Omental fat pad (tissue), 4 donors: ENCODE data around the gene ITIH4. TPM values are rescaled to one million over a fixed set of nuclear protein-coding genes. Genes with fewer than 3 reads are reported as not detected.

Experiments
- ATAC-seq: fragments of 150-250 bp; one replicate; pipeline ENCODE4 v1.9.1; 2016; ENCODE audit warnings: mild to moderate bottlenecking, moderate library complexity; ENCODE audit not compliant: low FRiP score
- DNase-seq: peaks from one replicate; pipeline ENCODE4 v3.0.0-alpha.2; 2019; ENCODE audit warnings: low spot score
- total RNA-seq, 4 donors: library from RNA; depleted of rRNA; stranded (reverse); fragments of >200 nt; gene quantifications; one replicate each; pipeline ENCODE4 v1.1.0, GENCODE V29; 2016
- TF ChIP-seq, protein P1 (sequence below), 3 donors: fragments of 450-650 bp; IDR thresholded peaks; one replicate each; pipeline ENCODE4 v1.5.1; 2016 to 2017; ENCODE audit warnings: antibody characterized with exemption in 3 of 3, mild to moderate bottlenecking in 3 of 3, moderate library complexity in 2 of 3

Gene ITIH4
- total RNA-seq, 4 donors from 2014 or later = 1.2 to 18.8 (median 3.6) TPM

DNA sequence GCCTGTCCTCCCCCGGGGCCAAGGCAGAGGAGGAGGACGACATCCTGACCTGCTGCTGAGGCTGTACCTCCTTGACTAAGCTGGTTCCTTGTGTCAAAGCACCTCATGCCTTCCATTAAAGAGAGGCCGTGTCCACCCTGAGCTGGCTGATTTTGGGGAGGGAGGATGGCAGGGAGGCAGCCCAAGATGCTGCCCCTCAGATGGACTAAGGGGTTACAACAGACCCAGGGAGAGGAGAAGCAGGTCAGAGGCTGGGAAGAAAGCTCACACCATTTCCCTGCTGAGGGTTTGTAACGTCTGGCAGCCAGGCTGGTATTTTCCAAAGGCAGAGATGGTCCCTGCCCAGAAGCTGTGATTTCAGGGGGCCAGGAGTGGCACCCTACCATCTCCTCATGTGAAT lies 38.5 kb downstream of the ITIH4 start:
- ATAC-seq = no peak
- TF ChIP-seq, protein P1, sequence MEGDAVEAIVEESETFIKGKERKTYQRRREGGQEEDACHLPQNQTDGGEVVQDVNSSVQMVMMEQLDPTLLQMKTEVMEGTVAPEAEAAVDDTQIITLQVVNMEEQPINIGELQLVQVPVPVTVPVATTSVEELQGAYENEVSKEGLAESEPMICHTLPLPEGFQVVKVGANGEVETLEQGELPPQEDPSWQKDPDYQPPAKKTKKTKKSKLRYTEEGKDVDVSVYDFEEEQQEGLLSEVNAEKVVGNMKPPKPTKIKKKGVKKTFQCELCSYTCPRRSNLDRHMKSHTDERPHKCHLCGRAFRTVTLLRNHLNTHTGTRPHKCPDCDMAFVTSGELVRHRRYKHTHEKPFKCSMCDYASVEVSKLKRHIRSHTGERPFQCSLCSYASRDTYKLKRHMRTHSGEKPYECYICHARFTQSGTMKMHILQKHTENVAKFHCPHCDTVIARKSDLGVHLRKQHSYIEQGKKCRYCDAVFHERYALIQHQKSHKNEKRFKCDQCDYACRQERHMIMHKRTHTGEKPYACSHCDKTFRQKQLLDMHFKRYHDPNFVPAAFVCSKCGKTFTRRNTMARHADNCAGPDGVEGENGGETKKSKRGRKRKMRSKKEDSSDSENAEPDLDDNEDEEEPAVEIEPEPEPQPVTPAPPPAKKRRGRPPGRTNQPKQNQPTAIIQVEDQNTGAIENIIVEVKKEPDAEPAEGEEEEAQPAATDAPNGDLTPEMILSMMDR (IDR thresholded peaks at IDR 0.05) = no peak
- no peak for DNase-seq

DNA sequence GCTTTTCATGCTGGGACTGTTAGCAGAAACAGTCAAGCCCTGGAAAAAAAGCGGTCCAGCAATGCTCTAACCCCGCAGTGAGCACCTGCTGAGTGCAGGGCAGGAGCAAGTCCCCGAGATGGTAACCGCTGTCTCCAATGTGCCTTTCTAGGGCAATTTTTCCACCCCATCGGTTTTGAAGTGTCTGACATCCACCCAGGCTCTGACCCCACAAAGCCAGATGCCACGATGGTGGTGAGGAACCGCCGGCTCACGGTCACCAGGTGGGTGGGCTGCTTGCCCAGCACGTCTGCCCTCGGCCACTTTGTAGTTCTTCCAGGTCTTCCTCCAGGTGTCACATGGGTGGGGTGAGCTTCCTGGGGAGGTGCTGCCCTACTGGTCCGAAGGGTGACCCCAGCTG lies 39.1 kb downstream of the ITIH4 start:
- ATAC-seq = no peak
- TF ChIP-seq, protein P1 (IDR thresholded peaks at IDR 0.05) = no peak
- no peak for DNase-seq

DNA sequence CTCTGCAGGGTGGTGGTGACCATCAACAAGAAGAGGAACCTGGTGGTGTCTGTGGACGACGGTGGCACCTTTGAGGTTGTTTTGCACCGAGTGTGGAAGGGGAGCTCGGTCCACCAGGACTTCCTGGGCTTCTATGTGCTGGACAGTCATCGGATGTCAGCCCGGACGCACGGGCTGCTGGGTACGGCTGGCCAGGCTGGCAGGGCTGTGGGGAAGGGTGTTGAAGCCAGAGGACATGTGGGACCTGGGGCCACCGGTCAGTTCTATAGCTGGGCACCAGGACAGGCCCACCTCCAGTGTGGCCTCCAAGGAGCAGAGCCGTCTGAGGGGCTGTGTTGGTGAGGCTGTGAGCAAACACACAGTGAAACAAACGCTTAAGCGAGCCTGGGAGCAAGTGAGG lies 39.7 kb downstream of the ITIH4 start:
- TF ChIP-seq, protein P1 (IDR thresholded peaks at IDR 0.05) = no peak
- DNase-seq (no peak), ATAC-seq (no peak)

DNA sequence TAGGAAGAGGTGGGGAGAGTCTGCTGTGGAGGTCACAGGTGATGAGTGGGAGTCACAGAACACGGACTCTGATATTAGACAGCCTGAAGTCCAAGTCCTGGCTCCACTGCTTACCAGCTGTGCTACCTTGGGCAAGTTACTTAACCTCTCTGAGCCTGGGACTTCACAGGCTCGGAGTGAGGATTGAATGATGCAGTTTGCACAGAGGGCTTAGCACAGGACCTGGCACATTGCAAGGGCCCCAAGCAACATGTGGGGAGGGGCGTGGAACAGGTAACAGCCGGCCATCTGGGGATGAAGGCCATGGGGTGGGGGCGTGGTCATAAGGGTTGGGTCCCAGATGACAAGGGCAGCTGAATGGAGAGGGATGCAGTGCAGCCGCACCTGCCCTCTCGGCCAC lies 40.1 kb downstream of the ITIH4 start:
- no peak for DNase-seq
- no peak for ATAC-seq
- TF ChIP-seq, protein P1 (IDR thresholded peaks at IDR 0.05) = no peak

DNA sequence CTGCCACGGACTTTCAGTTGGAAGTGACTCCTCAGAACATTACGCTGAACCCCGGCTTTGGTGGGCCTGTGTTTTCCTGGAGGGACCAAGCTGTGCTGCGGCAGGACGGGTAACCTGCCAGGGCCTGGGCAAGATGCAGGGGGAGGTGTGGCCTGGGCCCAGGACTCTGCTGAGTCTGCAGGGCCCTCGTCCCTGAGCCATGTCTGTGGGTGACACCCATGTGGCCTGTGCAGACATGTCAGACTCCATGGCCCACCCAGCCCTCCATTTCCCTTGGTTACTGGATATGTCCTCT lies 40.8 kb downstream of the ITIH4 start:
- TF ChIP-seq, protein P1 (IDR thresholded peaks at IDR 0.05) = no peak
- DNase-seq (no peak), ATAC-seq (no peak)

DNA sequence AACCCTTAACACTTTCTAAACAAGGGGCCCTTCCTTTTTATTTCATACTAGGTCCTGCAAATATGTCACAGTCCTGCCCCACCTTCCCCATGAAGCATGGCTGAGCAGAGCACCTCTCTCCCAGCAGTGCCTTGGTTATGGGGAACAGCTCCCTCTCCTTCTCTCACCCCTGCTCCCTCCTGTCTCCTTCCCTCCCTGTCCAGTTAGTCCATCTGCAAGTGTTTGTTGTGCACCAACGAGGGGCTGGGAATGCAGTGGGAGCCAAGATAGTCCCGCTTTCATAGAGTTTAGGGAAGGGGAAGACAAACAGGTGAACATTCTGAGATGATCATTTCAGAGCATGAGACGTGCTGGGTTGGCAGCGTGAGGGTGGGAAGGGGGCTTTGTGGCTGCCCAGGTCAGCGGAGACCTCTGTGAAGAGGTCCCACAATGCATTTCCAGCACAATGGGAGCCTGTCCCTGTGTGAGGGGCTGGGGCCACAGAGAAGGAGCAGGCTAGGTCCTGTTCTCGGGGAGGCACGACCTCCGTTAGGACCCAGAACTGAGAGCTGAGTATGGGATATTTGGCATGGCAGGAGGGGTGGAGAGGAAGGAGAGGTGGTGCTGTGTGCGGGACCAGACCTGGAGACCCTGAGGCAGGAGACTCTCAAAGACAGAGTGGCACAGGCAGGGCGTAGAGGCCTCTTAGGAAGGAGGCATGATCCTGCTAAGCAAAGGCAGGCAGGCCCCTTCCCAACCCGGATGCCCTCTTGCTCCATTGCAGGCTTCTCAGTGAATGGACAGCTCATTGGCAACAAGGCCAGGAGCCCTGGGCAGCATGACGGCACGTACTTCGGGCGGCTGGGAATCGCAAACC lies 41.4 kb downstream of the ITIH4 start:
- DNase-seq = no peak
- TF ChIP-seq, protein P1 (IDR thresholded peaks at IDR 0.05) = no peak
- ATAC-seq = no peak
